Embryonic facial prominence (tissue), 1 donor: ENCODE data around the gene NOPCHAP1.
"Not testable (repeated sequence)": the region's sequence is repeated elsewhere in the genome, so short reads cannot be mapped to it uniquely, and the experiment has no call there.

Experiments
- DNase-seq: peaks from one replicate; pipeline ENCODE4 v3.0.0-alpha.2; 2016; ENCODE audit errors: extremely low spot score

NOPCHAP1 gene

GRCh38 chr12:104964856-104965205 is 21.3 kb upstream of the NOPCHAP1 start:
- DNase-seq, result no peak

- DNase-seq, result no peak
Observed at GRCh38 chr12:104966677-104967076, 19.4 kb upstream of the NOPCHAP1 start.

- DNase-seq, result no peak
Observed at GRCh38 chr12:104969343-104969742, 16.8 kb upstream of the NOPCHAP1 start.

GRCh38 chr12:104971306-104971705 is 14.8 kb upstream of the NOPCHAP1 start:
- DNase-seq, result no peak

GRCh38 chr12:104973250-104973649 is 12.9 kb upstream of the NOPCHAP1 start:
- no peak for DNase-seq

GRCh38 chr12:104974626-104975290 is 11.4 kb upstream of the NOPCHAP1 start:
- no peak for DNase-seq

- DNase-seq, result no peak
Observed at GRCh38 chr12:104975587-104976343, 10.4 kb upstream of the NOPCHAP1 start.

- no peak for DNase-seq
Observed at GRCh38 chr12:104976703-104977102, 9.4 kb upstream of the NOPCHAP1 start.

- not testable (repeated sequence) for DNase-seq
Observed at GRCh38 chr12:104977688-104978087, 8.4 kb upstream of the NOPCHAP1 start.

- no peak for DNase-seq
Observed at GRCh38 chr12:104985206-104985605, 910 bp upstream of the NOPCHAP1 start.

- DNase-seq, result no peak
Observed at GRCh38 chr12:104990950-104991349, 4.8 kb downstream of the NOPCHAP1 start.

- no peak for DNase-seq
Observed at GRCh38 chr12:104991565-104992128, 5.5 kb downstream of the NOPCHAP1 start.

GRCh38 chr12:104994336-104994735 is 8.2 kb downstream of the NOPCHAP1 start:
- no peak for DNase-seq

- DNase-seq, result no peak
Observed at GRCh38 chr12:104997541-104997940, 11.4 kb downstream of the NOPCHAP1 start.

GRCh38 chr12:104998423-104999346 is 12.6 kb downstream of the NOPCHAP1 start:
- no peak for DNase-seq

- no peak for DNase-seq
Observed at GRCh38 chr12:104999347-104999685, 13.2 kb downstream of the NOPCHAP1 start.

- no peak for DNase-seq
Observed at GRCh38 chr12:105001476-105001875, 15.4 kb downstream of the NOPCHAP1 start.

- DNase-seq, result no peak
Observed at GRCh38 chr12:105013892-105014291, 27.8 kb downstream of the NOPCHAP1 start.

- no peak for DNase-seq
Observed at GRCh38 chr12:105014603-105015002, 28.5 kb downstream of the NOPCHAP1 start.

GRCh38 chr12:105015543-105015942 is 29.4 kb downstream of the NOPCHAP1 start:
- no peak for DNase-seq

GRCh38 chr12:105018012-105018411 is 31.9 kb downstream of the NOPCHAP1 start:
- no peak for DNase-seq

- DNase-seq, result no peak
Observed at GRCh38 chr12:105018776-105019175, 32.7 kb downstream of the NOPCHAP1 start.
